ENCODE results near the gene MRPL12. TPM values are rescaled to one million over a fixed set of nuclear protein-coding genes. Genes with fewer than 3 reads are reported as not detected.

Gene MRPL12
- total RNA-seq, 1 donor from 2014 or later = 48.6 TPM

DNA sequence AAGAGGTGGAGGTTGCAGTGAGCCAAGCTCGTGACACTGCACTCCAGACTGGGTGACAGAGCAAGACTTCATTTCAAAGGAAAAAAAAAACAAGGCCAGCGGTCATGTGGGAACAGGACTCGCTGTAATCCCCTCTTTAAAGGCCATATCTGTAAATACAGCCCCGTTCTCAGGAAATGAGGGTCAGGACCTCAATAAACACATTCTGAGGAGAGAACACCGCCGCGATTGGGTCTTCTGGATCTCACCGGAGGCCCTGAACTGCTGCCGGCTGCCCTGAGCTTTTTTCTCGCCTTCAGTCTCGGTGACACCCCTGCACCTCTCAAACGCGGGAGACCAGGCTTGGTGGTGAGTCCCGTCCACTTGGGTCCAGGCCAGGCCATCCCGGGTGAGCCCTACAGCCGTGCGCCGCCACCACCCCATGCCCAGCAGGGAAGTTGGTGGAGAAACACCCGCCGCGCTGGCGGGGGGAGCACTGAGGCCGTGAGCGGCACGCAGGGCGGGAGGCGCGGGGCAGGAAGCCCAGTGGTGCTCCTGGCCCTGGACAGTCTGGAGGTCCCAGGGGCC lies 37.3 kb downstream of the MRPL12 start:
- no peak for DNase-seq (ENCODE audit: low spot score)

GRCh38 chr17:81741049-81741593 lies 38.0 kb downstream of the MRPL12 start:
- no peak for DNase-seq (ENCODE audit: low spot score)

DNA sequence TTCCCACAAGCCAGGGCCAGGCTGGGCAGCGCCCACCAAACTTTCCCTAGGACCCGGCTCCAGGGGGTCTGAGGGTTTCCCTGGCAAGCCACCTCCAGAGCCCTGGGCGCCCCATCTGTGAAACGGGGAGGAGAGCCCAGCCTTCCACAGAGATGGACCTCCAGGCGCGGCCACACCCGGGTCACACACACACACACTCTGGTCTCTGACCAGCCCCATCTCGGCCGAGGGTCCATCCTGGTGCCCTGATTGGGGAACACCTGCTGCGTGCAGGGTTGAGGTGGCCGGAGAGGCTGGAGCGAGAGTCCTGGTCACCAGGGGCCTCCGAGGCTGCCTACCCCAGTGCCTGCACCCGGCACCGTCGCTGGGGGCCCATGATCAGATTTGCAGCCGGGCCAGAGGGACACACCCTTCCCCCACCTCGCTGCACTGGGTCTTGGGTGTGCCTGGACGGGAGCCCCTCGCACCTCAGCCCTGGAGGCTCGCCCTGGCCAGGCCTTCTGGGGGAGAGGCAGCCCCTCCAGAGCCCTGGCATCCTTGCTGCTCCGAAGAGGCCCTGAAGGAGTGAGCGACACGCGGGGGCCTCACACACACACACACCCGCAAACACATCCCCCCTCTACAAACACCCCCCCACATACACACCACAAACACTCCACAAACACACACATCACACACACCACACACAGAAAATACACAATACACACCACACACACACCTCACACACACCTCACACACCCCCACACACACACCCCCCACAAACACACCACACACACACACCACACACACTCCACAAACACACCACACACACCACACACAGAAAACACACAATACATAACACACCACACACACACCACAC lies 38.7 kb downstream of the MRPL12 start:
- no peak for DNase-seq (ENCODE audit: low spot score)

Other genes starting within 250 kb of the MRPL12 start
- gene ACTG1, start 190.6 kb upstream of the MRPL12 start, total RNA-seq = 2,344 TPM
- gene FSCN2, start 175.0 kb upstream of the MRPL12 start, total RNA-seq = 1.4 TPM
- 37.0 TPM for gene FAAP100, start 151.0 kb upstream of the MRPL12 start, total RNA-seq
- 79.4 TPM for gene NPLOC4, start 66.3 kb upstream of the MRPL12 start, total RNA-seq
- 1.6 TPM for gene TSPAN10, start 66.2 kb upstream of the MRPL12 start, total RNA-seq
- gene PDE6G, start 46.8 kb upstream of the MRPL12 start, total RNA-seq = 0.32 TPM
- 38.4 TPM for gene OXLD1, start 36.8 kb upstream of the MRPL12 start, total RNA-seq
- 20.3 TPM for gene CCDC137, start 36.6 kb upstream of the MRPL12 start, total RNA-seq
- gene ARL16, start 19.6 kb upstream of the MRPL12 start, total RNA-seq = 37.6 TPM
- 137 TPM for gene HGS, start 19.4 kb upstream of the MRPL12 start, total RNA-seq
- gene SLC25A10, start 8.9 kb downstream of the MRPL12 start, total RNA-seq = 34.1 TPM
- 0.20 TPM for gene GCGR, start 100.8 kb downstream of the MRPL12 start, total RNA-seq
- gene MCRIP1, start 129.9 kb downstream of the MRPL12 start, total RNA-seq = 85.3 TPM
- not detected for gene PPP1R27, start 131.7 kb downstream of the MRPL12 start, total RNA-seq
- gene P4HB, start 157.2 kb downstream of the MRPL12 start, total RNA-seq = 611 TPM
- 340 TPM for gene ARHGDIA, start 168.0 kb downstream of the MRPL12 start, total RNA-seq
- gene ALYREF, start 188.2 kb downstream of the MRPL12 start, total RNA-seq = 48.1 TPM
- gene ANAPC11, start 188.4 kb downstream of the MRPL12 start, total RNA-seq = 124 TPM
- 0.55 TPM for gene NPB, start 198.9 kb downstream of the MRPL12 start, total RNA-seq
- gene PCYT2, start 208.0 kb downstream of the MRPL12 start, total RNA-seq = 66.0 TPM
- 58.1 TPM for gene SIRT7, start 214.8 kb downstream of the MRPL12 start, total RNA-seq
- gene MAFG, start 224.4 kb downstream of the MRPL12 start, total RNA-seq = 31.6 TPM
- gene PYCR1, start 233.9 kb downstream of the MRPL12 start, total RNA-seq = 12.6 TPM
- gene MYADML2, start 243.9 kb downstream of the MRPL12 start, total RNA-seq = not detected

Measured in mucosa of gallbladder (tissue), 1 donor.